HEK293T (cell line): Measurements from ENCODE around the gene ZNF831.

Experiments used
- CTCF ChIA-PET: fragments of 350-600 bp; formaldehyde crosslinking; extraction: SDS; loops from one replicate; lab custom pipeline; 2021; ENCODE audit warnings: antibody characterized with exemption, inconsistent platforms; lab: Yijun Ruan, JAX
- POLR2A ChIA-PET: fragments of 350-600 bp; formaldehyde crosslinking; extraction: SDS; loops from one replicate; lab custom pipeline; 2020; ENCODE audit warnings: antibody characterized with exemption, inconsistent platforms; lab: Yijun Ruan, JAX
- DNase-seq: peaks from one replicate; pipeline ENCODE4 v3.0.0; 2012; ENCODE audit warnings: mixed read lengths; ENCODE audit errors: extremely low spot score
- ARNT ChIP-seq: fragments of 450-650 bp; IDR thresholded peaks from 2 replicates; pipeline ENCODE4 v1.6.1; 2017; ENCODE audit warnings: mild to moderate bottlenecking
- BHLHE40 ChIP-seq: fragments of 450-650 bp; IDR thresholded peaks from 2 replicates; pipeline ENCODE4 v1.6.1; 2016; ENCODE audit warnings: mild to moderate bottlenecking, moderate library complexity, borderline replicate concordance
- CTBP1 ChIP-seq: fragments of 450-650 bp; IDR thresholded peaks from 2 replicates; pipeline ENCODE4 v1.6.1; 2016; ENCODE audit warnings: borderline replicate concordance
- ELF4 ChIP-seq: fragments of 450-650 bp; IDR thresholded peaks from 2 replicates; pipeline ENCODE4 v1.6.1; 2017; ENCODE audit warnings: antibody characterized with exemption
- FOXA1 ChIP-seq: fragments of 450-650 bp; IDR thresholded peaks from 2 replicates; pipeline ENCODE4 v1.6.1; 2016; ENCODE audit warnings: mild to moderate bottlenecking
- FOXK2 ChIP-seq: fragments of 450-650 bp; IDR thresholded peaks from 2 replicates; pipeline ENCODE4 v1.6.1; 2016; ENCODE audit warnings: mild to moderate bottlenecking
- FOXM1 ChIP-seq: fragments of 450-650 bp; IDR thresholded peaks from 2 replicates; pipeline ENCODE4 v1.6.1; 2017; ENCODE audit warnings: mild to moderate bottlenecking, borderline replicate concordance
- HDGF ChIP-seq: fragments of 450-650 bp; IDR thresholded peaks from 2 replicates; pipeline ENCODE4 v1.6.1; 2017; ENCODE audit warnings: antibody characterized with exemption, borderline replicate concordance
- L3MBTL2 ChIP-seq: fragments of 450-650 bp; conservative IDR thresholded peaks from 2 replicates; pipeline ENCODE4 v1.6.1; 2016; ENCODE audit warnings: mild to moderate bottlenecking
- LEF1 ChIP-seq: fragments of 450-650 bp; IDR thresholded peaks from 2 replicates; pipeline ENCODE4 v1.6.1; 2017; ENCODE audit warnings: mild to moderate bottlenecking, borderline replicate concordance
- NFRKB ChIP-seq: fragments of 450-650 bp; IDR thresholded peaks from 2 replicates; pipeline ENCODE4 v1.6.1; 2016; ENCODE audit warnings: mild to moderate bottlenecking, moderate library complexity
- PKNOX1 ChIP-seq: fragments of 450-650 bp; IDR thresholded peaks from 2 replicates; pipeline ENCODE4 v1.6.1; 2016
- SP1 ChIP-seq: fragments of 450-650 bp; IDR thresholded peaks from 2 replicates; pipeline ENCODE4 v1.6.1; 2017
- SUZ12 ChIP-seq: fragments of 450-650 bp; IDR thresholded peaks from 2 replicates; pipeline ENCODE4 v1.6.1; 2016; ENCODE audit warnings: mild to moderate bottlenecking
- TARDBP ChIP-seq: fragments of 450-650 bp; IDR thresholded peaks from 2 replicates; pipeline ENCODE4 v1.6.1; 2016
- ZNF384 ChIP-seq: fragments of 450-650 bp; IDR thresholded peaks from 2 replicates; pipeline ENCODE4 v1.6.1; 2016

Gene ZNF831

GRCh38 chr20:59253325-59253724, 89.7 kb downstream of the ZNF831 start:
- no peak for TF ChIP-seq NFRKB
- TF ChIP-seq LEF1 = no peak
- no peak for TF ChIP-seq SP1
- TF ChIP-seq TARDBP = no peak
- TF ChIP-seq FOXA1 = no peak
- no peak for TF ChIP-seq L3MBTL2
- no peak for TF ChIP-seq CTBP1
- no peak for TF ChIP-seq ZNF384
- TF ChIP-seq BHLHE40 = no peak
- TF ChIP-seq FOXK2 = no peak
- no peak for TF ChIP-seq HDGF
- no peak for TF ChIP-seq FOXM1
- TF ChIP-seq PKNOX1 = no peak
- TF ChIP-seq ARNT = no peak
- no peak for TF ChIP-seq ELF4
- no peak for TF ChIP-seq SUZ12
- DNase-seq = no peak
- ChIA-PET CTCF (no interaction called here), POLR2A (no interaction called here)

- TF ChIP-seq FOXM1 (no peak), L3MBTL2 (no peak), FOXA1 (no peak)
- CTCF ChIA-PET = no interaction called here
- no peak for DNase-seq
- POLR2A ChIA-PET = no interaction called here
Measured at GRCh38 chr20:59253779-59254319, 90.2 kb downstream of the ZNF831 start.

- ChIA-PET POLR2A (no interaction called here), CTCF (no interaction called here)
- TF ChIP-seq FOXA1 (no peak), NFRKB (no peak), L3MBTL2 (no peak), SUZ12 (no peak), SP1 (no peak), TARDBP (no peak), PKNOX1 (no peak), ARNT (no peak), BHLHE40 (no peak), FOXK2 (no peak), ELF4 (no peak), CTBP1 (no peak), FOXM1 (no peak), ZNF384 (no peak), HDGF (no peak)
- no peak for DNase-seq
Measured at GRCh38 chr20:59255256-59255655, 91.6 kb downstream of the ZNF831 start.

- CTCF ChIA-PET = no interaction called here
- no peak for DNase-seq
- TF ChIP-seq CTBP1 = no peak
- TF ChIP-seq SP1 = no peak
- TF ChIP-seq ZNF384 = no peak
- POLR2A ChIA-PET = no interaction called here
Measured at GRCh38 chr20:59258221-59258621, 94.6 kb downstream of the ZNF831 start.

- ChIA-PET POLR2A (no interaction called here), CTCF (no interaction called here)
Measured at GRCh38 chr20:59259946-59260345, 96.3 kb downstream of the ZNF831 start.

DNA sequence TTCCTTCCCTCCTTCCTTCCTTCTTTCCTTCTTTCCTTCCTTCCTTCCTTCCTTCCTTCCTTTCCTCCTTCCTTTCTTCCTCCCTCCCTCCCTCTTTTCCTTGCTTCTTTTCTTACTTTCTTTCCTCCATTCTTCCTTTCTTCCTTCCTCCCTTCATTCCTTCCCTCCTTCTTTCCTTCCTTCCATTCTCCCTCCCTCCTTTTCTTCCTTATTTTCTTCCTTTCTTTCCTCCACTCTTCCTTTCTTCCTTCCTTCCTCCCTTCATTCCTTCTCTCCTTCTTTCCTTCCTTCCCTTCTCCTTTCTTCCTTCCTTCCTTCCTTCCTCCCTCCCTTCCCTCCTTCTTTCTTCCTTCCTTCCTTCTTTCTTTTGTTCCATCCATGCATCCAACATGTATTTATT, 101.7 kb downstream of the ZNF831 start:
- ChIA-PET POLR2A (no interaction called here), CTCF (no interaction called here)

More at GRCh38 chr20:59259946-59260345, 96.3 kb downstream of the ZNF831 start:
- no peak for TF ChIP-seq CTBP1
- TF ChIP-seq ELF4 = no peak
- no peak for TF ChIP-seq NFRKB
- TF ChIP-seq TARDBP = no peak
- TF ChIP-seq L3MBTL2 = no peak
- DNase-seq = no peak

DNA sequence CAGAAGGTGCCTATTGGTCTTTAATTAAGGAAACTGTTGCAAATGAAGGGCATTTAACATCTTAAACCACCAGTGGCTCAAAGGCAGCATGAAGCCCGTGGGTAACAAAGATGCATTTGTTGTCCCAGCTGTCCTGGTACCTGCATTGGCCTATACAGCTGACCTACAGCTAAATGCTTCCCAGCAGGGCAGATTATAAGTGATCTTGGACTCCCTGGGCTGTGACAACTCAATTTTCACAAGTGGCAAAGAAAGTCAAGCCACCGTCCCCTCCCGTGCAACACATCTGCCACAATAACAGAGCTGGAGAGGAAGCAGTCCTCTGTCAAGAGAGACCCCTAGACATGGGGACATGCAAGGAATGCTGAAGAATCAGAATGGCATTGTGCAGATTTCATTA, 105.2 kb downstream of the ZNF831 start:
- TF ChIP-seq TARDBP = no peak
- no peak for TF ChIP-seq NFRKB
- TF ChIP-seq PKNOX1 = no peak
- TF ChIP-seq LEF1 = no peak
- TF ChIP-seq ARNT = no peak
- no peak for TF ChIP-seq FOXM1
- TF ChIP-seq ELF4 = no peak
- TF ChIP-seq FOXK2 = no peak
- no peak for TF ChIP-seq L3MBTL2
- TF ChIP-seq CTBP1 = no peak
- TF ChIP-seq HDGF = no peak
- ChIA-PET CTCF (no interaction called here), POLR2A (no interaction called here)
- no peak for DNase-seq

More for the DNA sequence above, 101.7 kb downstream of the ZNF831 start:
- TF ChIP-seq ZNF384 (no peak), ELF4 (no peak), L3MBTL2 (no peak), SP1 (no peak)
- DNase-seq = no peak
